Liver (tissue), 9 donors: ENCODE results near the gene GNG2. TPM values are rescaled to one million over a fixed set of nuclear protein-coding genes. Genes with fewer than 3 reads are reported as not detected.

Source experiments
- DNase-seq: peaks from one replicate; pipeline ENCODE4 v3.0.0-alpha.2; 2017; ENCODE audit warnings: low spot score
- H3K27ac ChIP-seq, 2 donors: one replicate each; pipeline ENCODE4 v1.7.0; 2013; ENCODE audit warnings: inconsistent platforms in 2 of 2, low read length in 2 of 2, control low read depth in 1 of 2, low read depth in 1 of 2, mild to moderate bottlenecking in 1 of 2
- H3K27me3 ChIP-seq, 4 donors: one replicate each; pipeline versions ENCODE4 v1.6.1 to v1.7.0; 2013; ENCODE audit warnings: low read length in 3 of 4, inconsistent platforms in 1 of 4, mild to moderate bottlenecking in 1 of 4, moderate library complexity in 1 of 4; ENCODE audit not compliant: control insufficient read depth in 4 of 4, insufficient read depth in 4 of 4
- H3K36me3 ChIP-seq, 4 donors: one replicate each; pipeline versions ENCODE4 v1.6.1 to v1.7.0; 2013; ENCODE audit warnings: low read length in 3 of 4, mild to moderate bottlenecking in 3 of 4, low read depth in 1 of 4, moderate library complexity in 1 of 4; ENCODE audit not compliant: control insufficient read depth in 4 of 4, insufficient read depth in 3 of 4
- H3K4me1 ChIP-seq, 4 donors: one replicate each; pipeline versions ENCODE4 v1.6.1 to v1.7.0; 2013; ENCODE audit warnings: low read length in 3 of 4, mild to moderate bottlenecking in 3 of 4, moderate library complexity in 1 of 4; ENCODE audit not compliant: control insufficient read depth in 4 of 4, insufficient read depth in 4 of 4
- H3K4me3 ChIP-seq, 3 donors: one replicate each; pipeline versions ENCODE4 v1.6.1 to v1.7.0; 2013; ENCODE audit warnings: low read length in 3 of 3, control low read depth in 1 of 3, low read depth in 1 of 3, mild to moderate bottlenecking in 1 of 3
- H3K9ac ChIP-seq, 2 donors: one replicate each; pipeline ENCODE4 v1.7.0; 2013; ENCODE audit warnings: low read length in 2 of 2, mild to moderate bottlenecking in 2 of 2, moderate library complexity in 2 of 2, control low read depth in 1 of 2, low read depth in 1 of 2
- H3K9me3 ChIP-seq, 4 donors: one replicate each; pipeline versions ENCODE4 v1.6.1 to v1.7.0; 2013; ENCODE audit warnings: low read length in 3 of 4; ENCODE audit not compliant: control insufficient read depth in 4 of 4
- ATF3 ChIP-seq: IDR thresholded peaks from 2 replicates; pipeline ENCODE4 v1.6.1; 2016; ENCODE audit warnings: antibody characterized with exemption
- CTCF ChIP-seq: fragments of 150-350 bp; IDR thresholded peaks from 2 replicates; pipeline ENCODE4 v1.5.1; 2017; ENCODE audit warnings: improper control_type of control experiment, low read depth, low read length; ENCODE audit not compliant: missing input control
- EGR1 ChIP-seq, 2 donors: IDR thresholded peaks; 2 replicates each; pipeline ENCODE4 v1.6.1; 2016 to 2018; ENCODE audit warnings: antibody characterized with exemption in 2 of 2, low read depth in 2 of 2
- FOXA1 ChIP-seq: IDR thresholded peaks from 2 replicates; pipeline ENCODE4 v1.6.1; 2016; ENCODE audit warnings: antibody characterized with exemption
- FOXA2 ChIP-seq: IDR thresholded peaks from 2 replicates; pipeline ENCODE4 v1.6.1; 2016; ENCODE audit warnings: antibody characterized with exemption
- GABPA ChIP-seq, 2 donors: IDR thresholded peaks in 1 of 2; conservative IDR thresholded peaks in 1 of 2; 2 replicates each; pipeline ENCODE4 v1.6.1; 2016; ENCODE audit warnings: antibody characterized with exemption in 2 of 2, mild to moderate bottlenecking in 1 of 2, moderate library complexity in 1 of 2
- HNF4G ChIP-seq: IDR thresholded peaks from 2 replicates; pipeline ENCODE4 v1.6.1; 2016; ENCODE audit warnings: antibody characterized with exemption
- JUND ChIP-seq, 2 donors: IDR thresholded peaks; 2 replicates each; pipeline ENCODE4 v1.6.1; 2016; ENCODE audit warnings: antibody characterized with exemption in 2 of 2
- MAX ChIP-seq: IDR thresholded peaks from 2 replicates; pipeline ENCODE4 v1.6.1; 2016; ENCODE audit warnings: antibody characterized with exemption
- RAD21 ChIP-seq, 2 donors: IDR thresholded peaks; 2 replicates each; pipeline ENCODE4 v1.6.1; 2016; ENCODE audit warnings: antibody characterized with exemption in 2 of 2, mild to moderate bottlenecking in 2 of 2
- REST ChIP-seq: IDR thresholded peaks from 2 replicates; pipeline ENCODE4 v1.6.1; 2016; ENCODE audit warnings: antibody characterized with exemption, mild to moderate bottlenecking
- RXRA ChIP-seq, 2 donors: IDR thresholded peaks; 2 replicates each; pipeline ENCODE4 v1.6.1; 2017 to 2018; ENCODE audit warnings: antibody characterized with exemption in 2 of 2, mild to moderate bottlenecking in 1 of 2
- SP1 ChIP-seq: IDR thresholded peaks from 2 replicates; pipeline ENCODE4 v1.6.1; 2018; ENCODE audit warnings: antibody characterized with exemption, mild to moderate bottlenecking
- TAF1 ChIP-seq: conservative IDR thresholded peaks from 2 replicates; pipeline ENCODE4 v1.6.1; 2016; ENCODE audit warnings: antibody characterized with exemption, mild to moderate bottlenecking
- YY1 ChIP-seq: IDR thresholded peaks from 2 replicates; pipeline ENCODE4 v1.6.1; 2016; ENCODE audit warnings: antibody characterized with exemption, mild to moderate bottlenecking
- ZBTB33 ChIP-seq: IDR thresholded peaks from 2 replicates; pipeline ENCODE4 v1.6.1; 2016; ENCODE audit warnings: antibody characterized with exemption
- WGBS: extraction: QIAGEN DNeasy Blood & Tissue Kit; methylation state at CpG from one replicate; pipeline ENCODE4 v1.1.7; 2013; 5-methylcytosine and 5-hydroxymethylcytosine counted together
- polyA plus RNA-seq, 2 donors: library from polyadenylated mRNA; stranded (reverse) in 1 of 2; unstranded in 1 of 2; fragments of 200-250 nt in 1 of 2; fragments of >200 nt in 1 of 2; fragmentation: Nextera tagmentation in 1 of 2; extraction: Ambion mirVana in 1 of 2; gene quantifications; one replicate each; pipeline versions ENCODE4 v1.2.1 to v1.2.3, GENCODE V29; 2013 to 2015
- total RNA-seq, 2 donors: library from RNA; depleted of rRNA; stranded (reverse); fragments of >200 nt; gene quantifications; one replicate each; pipeline ENCODE4 v1.2.3, GENCODE V29; 2014
- donor health status: healthy.
- donor health status: healthy.
- donor health status: healthy.
- donor health status: healthy.
- donor health status: healthy.

Gene GNG2
- total and polyA plus RNA-seq, 4 donors = 3.5 to 11.2 (median 4.4) TPM

GRCh38 chr14:51998348-51998747 is 137.9 kb downstream of the GNG2 start:
- no peaks in the 10 kb centered on the region for H3K9me3 ChIP-seq
- H3K9ac ChIP-seq = no peak overlapping the region
- no peaks in the 10 kb centered on the region for H3K27me3 ChIP-seq
- H3K4me3 ChIP-seq = no peak overlapping the region
- no peak overlapping the region for H3K27ac ChIP-seq
- peaks cover 0 to 8% (median 4%) of the 10 kb centered on the region in 4 donors for H3K4me1 ChIP-seq
- peaks cover 2 to 41% (median 35%) of the 10 kb centered on the region in 4 donors for H3K36me3 ChIP-seq
- DNase-seq = no peak
- TF ChIP-seq ZBTB33 (no peak), EGR1 (IDR thresholded peaks at IDR 0.05; ENCODE audit: low read depth in 2 of 2) (no peak), SP1 (no peak), CTCF (no peak), REST (no peak), ATF3 (no peak), FOXA1 (no peak), MAX (no peak), HNF4G (no peak), TAF1 (no peak), RXRA (IDR thresholded peaks at IDR 0.05) (no peak), FOXA2 (no peak), RAD21 (IDR thresholded peaks at IDR 0.05) (no peak), YY1 (no peak)

- Histone ChIP-seq H3K27ac (no peak overlapping the region), H3K4me3 (no peak overlapping the region), H3K9me3 (no peaks in the 10 kb centered on the region), H3K9ac (no peak overlapping the region), H3K27me3 (no peaks in the 10 kb centered on the region), H3K4me1 (peaks cover 0 to 13% (median 5%) of the 10 kb centered on the region in 4 donors), H3K36me3 (peaks cover 2 to 39% (median 32%) of the 10 kb centered on the region in 4 donors)
- TF ChIP-seq RXRA (IDR thresholded peaks at IDR 0.05) (no peak), GABPA (IDR thresholded peaks at IDR 0.05 in 1 of 2, conservative IDR thresholded peaks at IDR 0.05 in 1 of 2) (no peak), HNF4G (no peak), JUND (IDR thresholded peaks at IDR 0.05) (no peak), TAF1 (no peak), MAX (no peak), ZBTB33 (no peak)
- 90% methylated on average over 2 of the region's 2 CpGs for WGBS
- DNase-seq = no peak
Measured at GRCh38 chr14:51999084-51999483, 138.7 kb downstream of the GNG2 start.
